ENCODE measurements around the gene TIAM2. TPM values are rescaled to one million over a fixed set of nuclear protein-coding genes. Genes with fewer than 3 reads are reported as not detected.

Gene TIAM2
- total RNA-seq, 2 donors from 2014 or later, result 9.3 to 10.3 TPM

GRCh38 chr6:155077784-155078183, 82.7 kb downstream of the TIAM2 start:
- Histone ChIP-seq H3K27me3 (no peaks in the 10 kb centered on the region), H3K36me3 (no peaks in the 10 kb centered on the region), H3K4me3 (no peak overlapping the region), H3K27ac (no peak overlapping the region), H3K4me1 (no peaks in the 10 kb centered on the region), H3K9me3 (no peaks in the 10 kb centered on the region)
- DNase-seq (ENCODE audit: low spot score), result no peak
- no peak for TF ChIP-seq CTCF (IDR thresholded peaks at IDR 0.05)

GRCh38 chr6:155078331-155078745, 83.2 kb downstream of the TIAM2 start:
- no peak for TF ChIP-seq CTCF (IDR thresholded peaks at IDR 0.05)

GRCh38 chr6:155079985-155080452, 84.9 kb downstream of the TIAM2 start:
- no peaks in the 10 kb centered on the region for H3K27me3 ChIP-seq
- no peaks in the 10 kb centered on the region for H3K4me1 ChIP-seq
- H3K4me3 ChIP-seq, result no peak overlapping the region
- DNase-seq (ENCODE audit: low spot score), result no peak
- H3K27ac ChIP-seq, result no peak overlapping the region
- no peaks in the 10 kb centered on the region for H3K9me3 ChIP-seq
- no peaks in the 10 kb centered on the region for H3K36me3 ChIP-seq
- TF ChIP-seq CTCF (IDR thresholded peaks at IDR 0.05), result no peak

More at GRCh38 chr6:155078331-155078745, 83.2 kb downstream of the TIAM2 start:
- Histone ChIP-seq H3K27me3 (no peaks in the 10 kb centered on the region), H3K9me3 (no peaks in the 10 kb centered on the region), H3K27ac (no peak overlapping the region), H3K4me3 (no peak overlapping the region), H3K4me1 (no peaks in the 10 kb centered on the region), H3K36me3 (no peaks in the 10 kb centered on the region)
- DNase-seq (ENCODE audit: low spot score), result no peak

GRCh38 chr6:155080881-155081845, 86.0 kb downstream of the TIAM2 start:
- Histone ChIP-seq H3K4me3 (no peak overlapping the region), H3K4me1 (no peaks in the 10 kb centered on the region), H3K36me3 (no peaks in the 10 kb centered on the region), H3K27me3 (no peaks in the 10 kb centered on the region), H3K9me3 (no peaks in the 10 kb centered on the region), H3K27ac (no peak overlapping the region)
- DNase-seq (ENCODE audit: low spot score), result no peak
- TF ChIP-seq CTCF (IDR thresholded peaks at IDR 0.05), result no peak

- DNase-seq (ENCODE audit: low spot score), result no peak
- H3K9me3 ChIP-seq, result no peaks in the 10 kb centered on the region
- no peak overlapping the region for H3K27ac ChIP-seq
- no peak for TF ChIP-seq CTCF (IDR thresholded peaks at IDR 0.05)
- no peaks in the 10 kb centered on the region for H3K27me3 ChIP-seq
- no peaks in the 10 kb centered on the region for H3K36me3 ChIP-seq
- H3K4me1 ChIP-seq, result no peaks in the 10 kb centered on the region
- H3K4me3 ChIP-seq, result no peak overlapping the region
Observed at GRCh38 chr6:155084431-155085123, 89.5 kb downstream of the TIAM2 start.

All from right atrium auricular region (tissue), 2 donors.